Measurements from ENCODE around the gene TMEM19.

Gene TMEM19

DNA sequence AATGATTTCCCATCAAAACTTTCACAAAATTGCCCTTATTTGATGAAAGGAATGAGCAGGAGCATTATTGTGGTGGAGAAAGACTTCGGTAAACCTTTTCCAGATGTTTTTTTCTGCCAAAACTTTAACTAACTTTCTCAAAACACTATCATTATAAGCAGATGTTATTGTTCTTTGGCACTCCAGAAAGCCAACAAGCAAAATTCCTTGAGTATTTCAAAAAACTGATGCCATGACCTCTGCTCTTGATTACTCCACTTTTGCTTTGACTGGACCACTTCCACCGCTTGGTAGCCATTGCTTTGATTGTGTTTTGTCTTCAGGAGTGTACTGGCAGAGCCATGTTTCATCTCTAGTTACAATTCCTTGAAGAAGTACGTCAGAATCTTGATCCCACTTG lies 39.1 kb downstream of the TMEM19 start:
- H3K4me1 Mint-ChIP-seq, result no peaks in the 10 kb centered on the region
- no peak for TF ChIP-seq CTCF (IDR thresholded peaks at IDR 0.05)
- no peak overlapping the region for H3K27ac Mint-ChIP-seq
- no peaks in the 10 kb centered on the region for H3K36me3 Mint-ChIP-seq (ENCODE audit: low read depth)
- no peak overlapping the region for H3K4me3 Mint-ChIP-seq
- no peak for DNase-seq
- peaks cover 5% of the 10 kb centered on the region for H3K9me3 Mint-ChIP-seq
- peaks cover 3% of the 10 kb centered on the region for H3K27me3 Mint-ChIP-seq (ENCODE audit: low read depth, poor library complexity)

DNA sequence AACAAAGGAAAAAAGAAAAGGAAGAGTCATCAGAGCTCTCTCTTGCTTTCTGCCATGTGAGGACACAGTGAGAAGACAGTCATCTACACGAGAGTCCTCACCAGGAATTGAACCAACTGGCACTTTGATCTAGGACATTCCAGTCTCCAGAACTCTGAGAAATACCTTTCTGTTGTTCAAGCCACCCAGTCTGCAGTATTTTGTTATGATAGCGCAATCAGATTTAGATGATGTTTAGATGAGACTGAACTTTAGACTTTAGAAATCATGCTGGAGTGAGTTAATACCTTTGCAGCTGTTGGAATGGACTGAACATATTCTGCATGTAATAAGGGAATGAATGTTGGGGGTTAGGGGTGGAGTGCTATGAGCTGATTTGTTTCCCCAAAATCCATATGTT lies 40.7 kb downstream of the TMEM19 start:
- no peak for DNase-seq
- Mint-ChIP-seq H3K36me3 (ENCODE audit: low read depth) (no peaks in the 10 kb centered on the region), H3K27me3 (ENCODE audit: low read depth, poor library complexity) (peaks cover 3% of the 10 kb centered on the region), H3K4me1 (no peaks in the 10 kb centered on the region), H3K4me3 (no peak overlapping the region), H3K9me3 (peaks cover 5% of the 10 kb centered on the region), H3K27ac (no peak overlapping the region)
- TF ChIP-seq CTCF (IDR thresholded peaks at IDR 0.05), result no peak

GRCh38 chr12:71727958-71728357 lies 42.1 kb downstream of the TMEM19 start:
- Mint-ChIP-seq H3K27ac (no peak overlapping the region), H3K27me3 (ENCODE audit: low read depth, poor library complexity) (no peaks in the 10 kb centered on the region)

GRCh38 chr12:71730936-71731335 lies 45.1 kb downstream of the TMEM19 start:
- no peak overlapping the region for H3K27ac Mint-ChIP-seq
- H3K4me3 Mint-ChIP-seq, result no peak overlapping the region
- no peak for TF ChIP-seq CTCF (IDR thresholded peaks at IDR 0.05)
- DNase-seq, result no peak
- peaks cover 3% of the 10 kb centered on the region for H3K27me3 Mint-ChIP-seq (ENCODE audit: low read depth, poor library complexity)
- no peaks in the 10 kb centered on the region for H3K36me3 Mint-ChIP-seq (ENCODE audit: low read depth)
- no peaks in the 10 kb centered on the region for H3K4me1 Mint-ChIP-seq
- H3K9me3 Mint-ChIP-seq, result no peaks in the 10 kb centered on the region

More at GRCh38 chr12:71727958-71728357, 42.1 kb downstream of the TMEM19 start:
- H3K9me3 Mint-ChIP-seq, result peaks cover 5% of the 10 kb centered on the region
- no peak for DNase-seq
- no peak for TF ChIP-seq CTCF (IDR thresholded peaks at IDR 0.05)
- H3K4me3 Mint-ChIP-seq, result no peak overlapping the region
- no peaks in the 10 kb centered on the region for H3K36me3 Mint-ChIP-seq (ENCODE audit: low read depth)
- no peaks in the 10 kb centered on the region for H3K4me1 Mint-ChIP-seq

DNA sequence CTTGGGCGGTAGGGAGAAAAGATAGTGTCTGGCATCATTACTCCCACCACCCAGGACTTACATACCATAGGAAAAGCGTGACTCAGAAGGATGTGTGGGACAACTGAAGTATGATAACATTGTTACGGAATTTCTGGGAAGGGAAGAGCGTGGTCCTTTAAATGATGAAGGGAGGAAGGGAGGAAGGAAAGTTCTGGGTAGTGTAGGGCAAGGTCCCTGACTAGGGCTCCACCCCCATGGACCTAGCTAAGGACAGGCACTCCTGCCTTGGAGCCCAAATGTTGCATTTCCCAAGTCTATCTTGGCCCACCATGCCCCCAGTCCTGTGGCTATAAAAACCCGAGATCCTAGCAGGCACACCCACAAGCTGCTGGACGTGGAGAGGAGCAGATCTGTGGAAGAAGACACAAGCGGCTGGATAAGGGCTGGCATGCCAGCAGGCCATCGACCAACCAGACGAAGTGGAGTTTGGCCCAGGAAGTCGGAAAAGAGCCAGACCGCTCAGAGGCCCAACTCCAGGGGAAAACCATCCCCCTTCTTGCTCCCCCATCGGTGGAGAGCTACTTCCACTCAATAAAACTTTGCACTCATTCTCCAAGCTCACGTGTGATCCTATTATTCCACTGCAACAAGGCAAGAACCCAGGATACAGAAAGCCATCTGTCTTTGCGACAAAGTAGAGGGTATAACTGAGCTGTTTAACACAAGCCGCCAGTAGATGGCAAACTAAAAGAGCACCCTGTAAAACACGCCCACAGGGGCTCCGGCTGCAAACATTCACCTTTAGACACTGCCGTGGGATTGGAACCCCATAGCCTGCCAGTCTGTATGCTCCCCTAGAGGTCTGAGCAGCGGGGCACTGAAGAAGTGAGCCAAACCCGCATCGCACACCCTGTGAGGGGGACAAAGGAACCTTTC lies 45.8 kb downstream of the TMEM19 start:
- Mint-ChIP-seq H3K36me3 (ENCODE audit: low read depth) (no peaks in the 10 kb centered on the region), H3K9me3 (no peaks in the 10 kb centered on the region), H3K27ac (no peak overlapping the region), H3K4me3 (no peak overlapping the region), H3K27me3 (ENCODE audit: low read depth, poor library complexity) (peaks cover 3% of the 10 kb centered on the region), H3K4me1 (no peaks in the 10 kb centered on the region)
- TF ChIP-seq CTCF (IDR thresholded peaks at IDR 0.05), result no peak
- no peak for DNase-seq

DNA sequence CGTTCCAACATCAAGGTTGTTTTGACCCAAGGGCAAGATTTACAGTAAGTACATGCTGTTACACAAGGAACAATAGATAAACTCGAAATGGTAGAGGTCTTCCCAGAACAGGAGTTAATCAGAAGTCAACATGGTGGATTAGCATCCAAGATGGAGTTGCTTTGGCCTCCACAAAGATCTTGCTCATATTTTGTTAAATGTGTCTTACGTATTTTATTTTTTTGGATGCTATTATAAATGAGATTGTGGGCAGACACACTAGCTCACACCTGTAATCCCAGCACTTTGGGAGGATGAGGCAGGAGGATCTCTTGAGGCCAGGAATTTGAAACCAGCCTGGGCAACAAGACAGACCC lies 46.5 kb downstream of the TMEM19 start:
- Mint-ChIP-seq H3K4me1 (no peaks in the 10 kb centered on the region), H3K27ac (no peak overlapping the region), H3K9me3 (no peaks in the 10 kb centered on the region), H3K4me3 (no peak overlapping the region), H3K36me3 (ENCODE audit: low read depth) (no peaks in the 10 kb centered on the region), H3K27me3 (ENCODE audit: low read depth, poor library complexity) (peaks cover 3% of the 10 kb centered on the region)
- DNase-seq, result no peak
- no peak for TF ChIP-seq CTCF (IDR thresholded peaks at IDR 0.05)

All from nephron progenitor cell (in vitro differentiated cells).